HepG2 (cell line): Measurements from ENCODE around the gene SYTL3. TPM values are rescaled to one million over a fixed set of nuclear protein-coding genes. Genes with fewer than 3 reads are reported as not detected.

Experiments used
- ATAC-seq: fragments of 200-7000 bp; cut with Tn5 transposase; 3 replicates; pipeline ENCODE4 v1.9.1; 2020; ENCODE audit warnings: mild to moderate bottlenecking, moderate library complexity
- BruUV-seq: library from RNA; stranded (reverse); fragments of 400-500 nt; replicated peaks from 2 replicates; lab custom pipeline; 2021; lab: Mats Ljungman, UMichigan
- CTCF ChIA-PET: fragments of 300-600 bp; formaldehyde crosslinking; extraction: SDS; loops from one replicate; lab custom pipeline; 2021; ENCODE audit warnings: low total read pairs, inconsistent platforms, low intra/inter-chr PET ratio; lab: Yijun Ruan, JAX
- POLR2A ChIA-PET: fragments of 350-600 bp; sonication (Branson Sonifier 250); formaldehyde crosslinking; loops from one replicate; lab custom pipeline; 2020; ENCODE audit warnings: antibody characterized with exemption, inconsistent platforms; lab: Yijun Ruan, JAX
- DNase-seq: peaks from one replicate; pipeline ENCODE4 v3.0.0-alpha.2; 2015; ENCODE audit warnings: low spot score
- FAIRE-seq: peaks from 3 replicates; lab custom pipeline; 2011; peaks lifted over from hg19 to GRCh38; lab: Jason Lieb, UNC
- H2AFZ ChIP-seq: one replicate; pipeline ENCODE4 v1.6.1; 2011; ENCODE audit warnings: low read length, inconsistent platforms
- H3K27ac ChIP-seq: fragments of 300-600 bp; 3 replicates; pipeline ENCODE4 v1.8.0; 2011; ENCODE audit warnings: mixed run types, mild to moderate bottlenecking, mixed read lengths, low read length, inconsistent platforms; ENCODE audit not compliant: insufficient read depth; ENCODE audit errors: extremely low read length
- H3K27me3 ChIP-seq, 2 experiments: fragments of 200-600 bp in 1 of 2; 2 replicates in 1 of 2; 3 replicates in 1 of 2; pipeline versions ENCODE4 v1.6.0 to v1.8.0; 2011; ENCODE audit warnings: low read length in 2 of 2, mild to moderate bottlenecking in 2 of 2, moderate library complexity in 2 of 2, inconsistent platforms in 1 of 2; ENCODE audit not compliant: insufficient read depth in 2 of 2, control insufficient read depth in 1 of 2
- H3K36me3 ChIP-seq, 2 experiments: fragments of 200-600 bp in 1 of 2; replicated peaks in 1 of 2; 2 replicates in 1 of 2; 3 replicates in 1 of 2; pipeline versions ENCODE4 v1.5.1 to v1.8.0; 2011; ENCODE audit warnings: low read length in 2 of 2, inconsistent platforms in 1 of 2; ENCODE audit not compliant: insufficient read depth in 2 of 2, control insufficient read depth in 1 of 2
- H3K4me1 ChIP-seq: 2 replicates; pipeline ENCODE4 v1.5.1; 2012; ENCODE audit warnings: low read length, inconsistent platforms; ENCODE audit not compliant: insufficient read depth
- H3K4me2 ChIP-seq: 2 replicates; pipeline ENCODE4 v1.6.0; 2011; ENCODE audit warnings: low read depth, low read length, inconsistent platforms
- H3K4me3 ChIP-seq, 3 experiments: fragments of 200-600 bp in 1 of 3; sonication (generic), shearing (Covaris generic) in 1 of 3; replicated peaks in 1 of 3; 2 replicates each; pipeline ENCODE4 v1.5.1; 2011 to 2016; ENCODE audit warnings: low read length in 3 of 3, inconsistent platforms in 2 of 3, low read depth in 2 of 3, mild to moderate bottlenecking in 2 of 3, control low read depth in 1 of 3, mixed read lengths in 1 of 3; ENCODE audit not compliant: insufficient read depth in 1 of 3
- H3K79me2 ChIP-seq: one replicate; pipeline ENCODE4 v1.6.1; 2011; ENCODE audit warnings: low read length, inconsistent platforms; ENCODE audit not compliant: insufficient read depth
- H3K9ac ChIP-seq: 2 replicates; pipeline ENCODE4 v1.6.0; 2011; ENCODE audit warnings: mild to moderate bottlenecking, low read depth, low read length, inconsistent platforms; ENCODE audit not compliant: insufficient read depth
- H3K9me3 ChIP-seq: 2 replicates; pipeline ENCODE4 v1.5.1; 2012; ENCODE audit warnings: mild to moderate bottlenecking, low read length
- H4K20me1 ChIP-seq: 2 replicates; pipeline ENCODE4 v1.6.0; 2011; ENCODE audit warnings: inconsistent platforms, mild to moderate bottlenecking, low read length, moderate library complexity; ENCODE audit not compliant: insufficient read depth
- BCL3 ChIP-seq: sonication (generic); formaldehyde crosslinking; IDR thresholded peaks from 2 replicates; pipeline ENCODE4 v1.5.1; 2020; ENCODE audit warnings: mild to moderate bottlenecking, missing genetic modification reagents, moderate library complexity
- BRD4 ChIP-seq: sonication (generic); formaldehyde crosslinking; IDR thresholded peaks from 2 replicates; pipeline ENCODE4 v1.4.0; 2020; ENCODE audit warnings: missing genetic modification reagents
- ELF4 ChIP-seq: sonication (generic); formaldehyde crosslinking; IDR thresholded peaks from 2 replicates; pipeline ENCODE4 v1.5.0; 2020; ENCODE audit warnings: missing genetic modification reagents, mild to moderate bottlenecking, moderate library complexity, borderline replicate concordance
- MLX ChIP-seq: IDR thresholded peaks from 2 replicates; pipeline ENCODE4 v1.6.1; 2016
- PHF20 ChIP-seq: sonication (generic); formaldehyde crosslinking; IDR thresholded peaks from 2 replicates; pipeline ENCODE4 v1.5.0; 2020; ENCODE audit warnings: mild to moderate bottlenecking, missing genetic modification reagents
- POLR2G ChIP-seq: fragments of 200-400 bp; formaldehyde crosslinking; IDR thresholded peaks from 2 replicates; pipeline ENCODE4 v1.6.1; 2018; ENCODE audit warnings: mild to moderate bottlenecking, low read depth, low read length, moderate library complexity
- SP5 ChIP-seq: IDR thresholded peaks from 2 replicates; pipeline ENCODE4 v1.6.1; 2016; ENCODE audit warnings: low read depth, borderline replicate concordance
- SRY ChIP-seq: sonication (generic); formaldehyde crosslinking; IDR thresholded peaks from 2 replicates; pipeline ENCODE4 v1.8.0; 2022; ENCODE audit warnings: mild to moderate bottlenecking, missing genetic modification reagents
- TAF1 ChIP-seq: sonication (generic); formaldehyde crosslinking; IDR thresholded peaks from 2 replicates; pipeline ENCODE4 v1.4.0; 2020; ENCODE audit warnings: missing genetic modification reagents
- YY1 ChIP-seq: IDR thresholded peaks from 2 replicates; pipeline ENCODE4 v1.6.1; 2011; ENCODE audit warnings: low read length, low read depth, moderate library complexity, mild to moderate bottlenecking; ENCODE audit not compliant: insufficient read depth, insufficient replicate concordance
- ZBTB1 ChIP-seq: sonication (generic); formaldehyde crosslinking; IDR thresholded peaks from 2 replicates; pipeline ENCODE4 v1.4.0; 2020; ENCODE audit warnings: missing genetic modification reagents, borderline replicate concordance
- ZBTB42 ChIP-seq: sonication (generic); formaldehyde crosslinking; IDR thresholded peaks from 2 replicates; pipeline ENCODE4 v1.5.0; 2020; ENCODE audit warnings: mild to moderate bottlenecking, missing genetic modification reagents
- ZNF160 ChIP-seq: sonication (generic); formaldehyde crosslinking; IDR thresholded peaks from 2 replicates; pipeline ENCODE4 v1.8.0; 2022; ENCODE audit warnings: mild to moderate bottlenecking, inconsistent platforms, missing genetic modification reagents
- ZNF350 ChIP-seq: sonication (generic); formaldehyde crosslinking; IDR thresholded peaks from 2 replicates; pipeline ENCODE4 v1.4.0; 2020; ENCODE audit warnings: mild to moderate bottlenecking, low read depth, missing genetic modification reagents, borderline replicate concordance
- ZNF546 ChIP-seq: sonication (generic); formaldehyde crosslinking; conservative IDR thresholded peaks from 2 replicates; pipeline ENCODE4 v1.8.1; 2023; ENCODE audit warnings: mild to moderate bottlenecking, missing genetic modification reagents
- WGBS: methylation state at CpG from one replicate; pipeline ENCODE4 v1.1.6; 2017; ENCODE audit warnings: low lambda C conversion rate; 5-methylcytosine and 5-hydroxymethylcytosine counted together
- in situ Hi-C: cut with HindIII; loops from 2 replicates; pipeline ENCODE4 v1.10.0; 2017; ENCODE audit warnings: low pct_unique_long_range_greater_than_20kb; ENCODE audit not compliant: extremely low pct_ligation_motif_present
- intact Hi-C: fragments of 100-400 bp; cut with micrococcal nuclease; formaldehyde crosslinking; loops from one replicate; pipeline ENCODE4 v1.10.0; 2022; ENCODE audit not compliant: unreplicated experiment
- polyA plus RNA-seq, 8 experiments: library from polyadenylated mRNA; depleted of rRNA in 3 of 8; stranded (reverse) in 7 of 8; unstranded in 1 of 8; fragments of >200 nt; fragmentation: Illumina TruSeq in 4 of 8; extraction: Trizol in 4 of 8; gene quantifications; 2 replicates each; pipeline versions ENCODE4 v1.2.1 to v1.2.3, GENCODE V29; 2011 to 2016; ENCODE audit warnings: low read depth in 4 of 8, missing spikeins in 1 of 8, mixed read lengths in 1 of 8; ENCODE audit not compliant: insufficient read depth in 1 of 8
- total RNA-seq, 5 experiments: library from RNA; depleted of rRNA; stranded (reverse); fragments of >200 nt; fragmentation: Illumina TruSeq; extraction: Trizol; gene quantifications; 2 replicates each; pipeline ENCODE4 v1.2.3, GENCODE V29; 2016; ENCODE audit warnings: low read depth in 1 of 5

The SYTL3 gene
- total and polyA plus RNA-seq, 2 of the 13 experiments (the other 11 are each of a cell fraction or from before 2014, with no cell fraction given) = 0.11 to 0.28 TPM

DNA sequence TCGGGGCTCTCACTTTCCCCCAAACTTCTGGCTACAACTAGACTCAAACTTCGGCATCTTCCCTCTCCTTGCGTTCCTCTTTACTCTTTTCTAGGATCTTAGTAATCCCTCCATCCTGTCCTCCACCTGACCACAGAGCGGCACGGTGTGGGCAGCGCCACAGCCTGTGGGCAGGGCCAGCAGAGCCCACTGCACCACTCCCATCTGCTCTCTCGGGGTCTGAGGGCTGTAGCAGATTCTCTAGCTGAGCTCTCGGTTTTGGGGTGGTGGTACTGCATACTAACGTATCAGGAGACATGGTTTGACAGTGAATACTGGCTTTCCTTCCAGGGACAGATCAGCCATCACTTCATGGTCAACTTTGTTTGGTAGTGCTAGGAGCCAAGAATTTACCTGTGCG lies 111.9 kb downstream of the SYTL3 start:
- DNase-seq = no peak
- no peaks in the 10 kb centered on the region for H4K20me1 ChIP-seq
- TF ChIP-seq SRY (CRISPR knock-in tag) (no peak), ZBTB42 (CRISPR knock-in tag) (no peak)
- in situ Hi-C loops (no loop called here), intact Hi-C loops (no loop called here)
- H3K9ac ChIP-seq = no peak overlapping the region
- no peak for FAIRE-seq
- H2AFZ ChIP-seq = no peak overlapping the region
- no peak overlapping the region for H3K4me2 ChIP-seq
- no peak overlapping the region for H3K4me3 ChIP-seq
- H3K9me3 ChIP-seq = no peaks in the 10 kb centered on the region
- H3K27ac ChIP-seq = no peak overlapping the region
- no TSS peak for BruUV-seq
- no peak for ATAC-seq
- H3K27me3 ChIP-seq = peaks cover 1 to 5% of the 10 kb centered on the region in 2 experiments; a peak in 1 of 5 replicates
- no peaks in the 10 kb centered on the region for H3K4me1 ChIP-seq
- CTCF ChIA-PET = no interaction called here
- peaks cover 1 to 13% of the 10 kb centered on the region in 2 experiments; a peak in 4 of 5 replicates for H3K36me3 ChIP-seq
- POLR2A ChIA-PET = no interaction called here
- WGBS = 70% methylated on average over 10 of the region's 10 CpGs
- no peaks in the 10 kb centered on the region for H3K79me2 ChIP-seq

DNA sequence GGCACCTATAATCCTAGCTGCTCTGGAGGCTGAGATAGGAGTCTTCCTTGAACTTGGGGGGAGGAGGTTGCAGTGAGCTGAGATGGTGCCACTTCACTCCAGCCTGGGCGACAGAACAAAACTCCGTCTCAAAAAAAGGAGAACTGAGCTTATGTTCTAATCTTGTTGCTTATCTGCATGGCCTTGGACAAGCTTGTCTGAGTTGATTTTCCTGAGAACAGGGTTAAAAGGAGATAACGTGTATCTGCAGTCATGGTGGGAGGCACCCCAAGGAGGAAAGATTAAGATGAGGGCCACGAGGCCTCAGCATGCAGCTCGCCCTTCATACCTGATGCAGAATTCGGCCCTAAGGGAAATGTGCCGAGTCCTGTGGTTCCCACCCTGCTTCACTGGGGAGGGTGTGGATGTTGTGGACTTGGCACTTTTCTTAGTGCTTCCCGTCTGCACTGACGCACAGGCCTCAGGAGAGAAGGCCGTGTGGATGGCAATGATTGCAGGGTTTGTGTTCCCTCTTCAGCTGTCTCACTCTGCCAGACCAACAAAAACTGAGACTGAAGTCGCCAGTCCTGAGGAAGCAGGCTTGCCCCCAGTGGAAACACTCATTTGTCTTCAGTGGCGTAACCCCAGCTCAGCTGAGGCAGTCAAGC lies 113.1 kb downstream of the SYTL3 start:
- no peak overlapping the region for H3K27ac ChIP-seq

More for the DNA sequence above, 113.1 kb downstream of the SYTL3 start:
- FAIRE-seq (no peak), DNase-seq (no peak), ATAC-seq (no peak)
- 77% methylated on average over 12 of the region's 12 CpGs for WGBS
- no TSS peak for BruUV-seq
- Histone ChIP-seq H3K36me3 (peaks cover 9 to 25% of the 10 kb centered on the region in 2 experiments; a peak in 4 of 5 replicates), H3K9ac (no peak overlapping the region), H3K27me3 (no peaks in the 10 kb centered on the region), H3K4me2 (no peak overlapping the region), H3K4me3 (no peak overlapping the region), H3K79me2 (no peaks in the 10 kb centered on the region), H3K4me1 (no peaks in the 10 kb centered on the region), H4K20me1 (no peaks in the 10 kb centered on the region), H2AFZ (no peak overlapping the region), H3K9me3 (no peaks in the 10 kb centered on the region)
- TF ChIP-seq MLX (CRISPR knock-in tag) = no peak
- no peak for TF ChIP-seq ZNF350
- TF ChIP-seq YY1 = no peak
- TF ChIP-seq ZNF160 (CRISPR knock-in tag) = no peak
- no peak for TF ChIP-seq BCL3 (CRISPR knock-in tag)
- no peak for TF ChIP-seq SP5 (CRISPR knock-in tag)
- no peak for TF ChIP-seq BRD4
- TF ChIP-seq ZNF546 (CRISPR knock-in tag) = no peak
- TF ChIP-seq PHF20 = no peak
- TF ChIP-seq ZBTB1 = no peak
- TF ChIP-seq POLR2G = no peak
- no peak for TF ChIP-seq ELF4 (CRISPR knock-in tag)
- no peak for TF ChIP-seq TAF1 (CRISPR knock-in tag)
- in situ Hi-C loops = no loop called here
- CTCF ChIA-PET = no interaction called here
- POLR2A ChIA-PET = no interaction called here
- intact Hi-C loops = no loop called here
